GM23338 (cell line): ENCODE measurements around the gene PCSK6.

Source experiments
- EZH2 ChIP-seq: fragments of 200-600 bp; sonication (generic); IDR thresholded peaks from one replicate; pipeline ENCODE4 v1.8.0; 2017; ENCODE audit warnings: antibody characterized with exemption, mild to moderate bottlenecking, low read depth; ENCODE audit not compliant: unreplicated experiment
- JUNB ChIP-seq: IDR thresholded peaks from one replicate; pipeline ENCODE4 v1.6.1; 2016; ENCODE audit warnings: antibody characterized with exemption; ENCODE audit not compliant: unreplicated experiment
- POLR2AphosphoS5 ChIP-seq: IDR thresholded peaks from 2 replicates; pipeline ENCODE4 v1.6.1; 2016; ENCODE audit warnings: antibody characterized with exemption, low read depth
- STAT1 ChIP-seq: IDR thresholded peaks from one replicate; pipeline ENCODE4 v1.6.1; 2016; ENCODE audit warnings: antibody characterized with exemption; ENCODE audit not compliant: unreplicated experiment
- ZNF114 ChIP-seq: fragments of 250-450 bp; sonication (Bioruptor Pico); IDR thresholded peaks from 2 replicates; pipeline ENCODE4 v1.5.0; 2020; ENCODE audit warnings: mild to moderate bottlenecking, moderate library complexity
- TF ChIP-seq, protein P1 (sequence below), 2 experiments: fragments of 200-600 bp in 1 of 2; sonication (generic) in 1 of 2; conservative IDR thresholded peaks; 2 replicates each; pipeline versions ENCODE4 v1.5.1 to v1.6.1; 2016 to 2017; ENCODE audit warnings: antibody characterized with exemption in 2 of 2, low read depth in 2 of 2, mild to moderate bottlenecking in 2 of 2, moderate library complexity in 1 of 2
- TF ChIP-seq, protein P2 (sequence below): fragments of 250-450 bp; sonication (Bioruptor Pico); IDR thresholded peaks from 2 replicates; pipeline ENCODE4 v1.5.0; 2020; ENCODE audit warnings: mild to moderate bottlenecking, moderate library complexity
- TF ChIP-seq, protein P3 (sequence below): IDR thresholded peaks from one replicate; pipeline ENCODE4 v1.6.1; 2018; ENCODE audit warnings: antibody characterized with exemption; ENCODE audit not compliant: unreplicated experiment

DNA sequence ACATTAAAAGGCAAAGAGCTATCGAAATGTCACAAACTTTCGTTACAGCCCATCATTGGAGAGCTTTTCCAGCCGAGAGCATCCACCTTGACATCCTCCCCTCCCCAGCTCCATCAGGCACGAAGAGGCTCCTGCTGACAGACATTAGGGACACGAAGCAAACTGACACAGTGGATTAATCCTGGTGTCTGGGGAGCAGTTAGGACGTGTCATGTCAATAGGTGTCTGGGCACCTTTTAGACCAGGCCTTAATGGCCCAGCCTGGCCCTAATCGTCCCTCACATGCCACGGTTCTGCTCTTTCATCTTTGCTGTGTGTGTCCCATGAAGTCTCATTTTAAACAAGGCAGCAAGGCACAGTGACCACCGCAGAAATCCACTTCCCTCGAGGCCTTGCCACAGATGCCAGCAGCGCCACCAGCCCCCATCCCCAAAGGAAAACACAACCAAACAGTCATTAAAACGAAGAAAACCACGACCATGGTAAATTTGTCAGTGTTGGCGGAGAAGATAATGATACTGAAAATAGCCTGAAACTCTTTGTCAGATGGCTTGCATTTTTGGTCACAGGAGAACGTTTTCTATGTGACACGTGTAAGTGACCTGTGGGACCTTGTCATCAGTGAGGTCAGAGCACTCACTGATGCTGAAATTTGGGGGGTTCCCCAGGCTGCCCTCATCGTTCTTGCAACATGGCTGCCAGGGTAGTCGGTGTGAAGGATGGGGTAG lies 16.3 kb upstream of the PCSK6 start:
- TF ChIP-seq, protein P1, sequence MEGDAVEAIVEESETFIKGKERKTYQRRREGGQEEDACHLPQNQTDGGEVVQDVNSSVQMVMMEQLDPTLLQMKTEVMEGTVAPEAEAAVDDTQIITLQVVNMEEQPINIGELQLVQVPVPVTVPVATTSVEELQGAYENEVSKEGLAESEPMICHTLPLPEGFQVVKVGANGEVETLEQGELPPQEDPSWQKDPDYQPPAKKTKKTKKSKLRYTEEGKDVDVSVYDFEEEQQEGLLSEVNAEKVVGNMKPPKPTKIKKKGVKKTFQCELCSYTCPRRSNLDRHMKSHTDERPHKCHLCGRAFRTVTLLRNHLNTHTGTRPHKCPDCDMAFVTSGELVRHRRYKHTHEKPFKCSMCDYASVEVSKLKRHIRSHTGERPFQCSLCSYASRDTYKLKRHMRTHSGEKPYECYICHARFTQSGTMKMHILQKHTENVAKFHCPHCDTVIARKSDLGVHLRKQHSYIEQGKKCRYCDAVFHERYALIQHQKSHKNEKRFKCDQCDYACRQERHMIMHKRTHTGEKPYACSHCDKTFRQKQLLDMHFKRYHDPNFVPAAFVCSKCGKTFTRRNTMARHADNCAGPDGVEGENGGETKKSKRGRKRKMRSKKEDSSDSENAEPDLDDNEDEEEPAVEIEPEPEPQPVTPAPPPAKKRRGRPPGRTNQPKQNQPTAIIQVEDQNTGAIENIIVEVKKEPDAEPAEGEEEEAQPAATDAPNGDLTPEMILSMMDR (conservative IDR thresholded peaks at IDR 0.05; ENCODE audit: low read depth in 2 of 2) = no peak
- TF ChIP-seq POLR2AphosphoS5 = no peak
- no peak for TF ChIP-seq EZH2
- TF ChIP-seq, protein P2, sequence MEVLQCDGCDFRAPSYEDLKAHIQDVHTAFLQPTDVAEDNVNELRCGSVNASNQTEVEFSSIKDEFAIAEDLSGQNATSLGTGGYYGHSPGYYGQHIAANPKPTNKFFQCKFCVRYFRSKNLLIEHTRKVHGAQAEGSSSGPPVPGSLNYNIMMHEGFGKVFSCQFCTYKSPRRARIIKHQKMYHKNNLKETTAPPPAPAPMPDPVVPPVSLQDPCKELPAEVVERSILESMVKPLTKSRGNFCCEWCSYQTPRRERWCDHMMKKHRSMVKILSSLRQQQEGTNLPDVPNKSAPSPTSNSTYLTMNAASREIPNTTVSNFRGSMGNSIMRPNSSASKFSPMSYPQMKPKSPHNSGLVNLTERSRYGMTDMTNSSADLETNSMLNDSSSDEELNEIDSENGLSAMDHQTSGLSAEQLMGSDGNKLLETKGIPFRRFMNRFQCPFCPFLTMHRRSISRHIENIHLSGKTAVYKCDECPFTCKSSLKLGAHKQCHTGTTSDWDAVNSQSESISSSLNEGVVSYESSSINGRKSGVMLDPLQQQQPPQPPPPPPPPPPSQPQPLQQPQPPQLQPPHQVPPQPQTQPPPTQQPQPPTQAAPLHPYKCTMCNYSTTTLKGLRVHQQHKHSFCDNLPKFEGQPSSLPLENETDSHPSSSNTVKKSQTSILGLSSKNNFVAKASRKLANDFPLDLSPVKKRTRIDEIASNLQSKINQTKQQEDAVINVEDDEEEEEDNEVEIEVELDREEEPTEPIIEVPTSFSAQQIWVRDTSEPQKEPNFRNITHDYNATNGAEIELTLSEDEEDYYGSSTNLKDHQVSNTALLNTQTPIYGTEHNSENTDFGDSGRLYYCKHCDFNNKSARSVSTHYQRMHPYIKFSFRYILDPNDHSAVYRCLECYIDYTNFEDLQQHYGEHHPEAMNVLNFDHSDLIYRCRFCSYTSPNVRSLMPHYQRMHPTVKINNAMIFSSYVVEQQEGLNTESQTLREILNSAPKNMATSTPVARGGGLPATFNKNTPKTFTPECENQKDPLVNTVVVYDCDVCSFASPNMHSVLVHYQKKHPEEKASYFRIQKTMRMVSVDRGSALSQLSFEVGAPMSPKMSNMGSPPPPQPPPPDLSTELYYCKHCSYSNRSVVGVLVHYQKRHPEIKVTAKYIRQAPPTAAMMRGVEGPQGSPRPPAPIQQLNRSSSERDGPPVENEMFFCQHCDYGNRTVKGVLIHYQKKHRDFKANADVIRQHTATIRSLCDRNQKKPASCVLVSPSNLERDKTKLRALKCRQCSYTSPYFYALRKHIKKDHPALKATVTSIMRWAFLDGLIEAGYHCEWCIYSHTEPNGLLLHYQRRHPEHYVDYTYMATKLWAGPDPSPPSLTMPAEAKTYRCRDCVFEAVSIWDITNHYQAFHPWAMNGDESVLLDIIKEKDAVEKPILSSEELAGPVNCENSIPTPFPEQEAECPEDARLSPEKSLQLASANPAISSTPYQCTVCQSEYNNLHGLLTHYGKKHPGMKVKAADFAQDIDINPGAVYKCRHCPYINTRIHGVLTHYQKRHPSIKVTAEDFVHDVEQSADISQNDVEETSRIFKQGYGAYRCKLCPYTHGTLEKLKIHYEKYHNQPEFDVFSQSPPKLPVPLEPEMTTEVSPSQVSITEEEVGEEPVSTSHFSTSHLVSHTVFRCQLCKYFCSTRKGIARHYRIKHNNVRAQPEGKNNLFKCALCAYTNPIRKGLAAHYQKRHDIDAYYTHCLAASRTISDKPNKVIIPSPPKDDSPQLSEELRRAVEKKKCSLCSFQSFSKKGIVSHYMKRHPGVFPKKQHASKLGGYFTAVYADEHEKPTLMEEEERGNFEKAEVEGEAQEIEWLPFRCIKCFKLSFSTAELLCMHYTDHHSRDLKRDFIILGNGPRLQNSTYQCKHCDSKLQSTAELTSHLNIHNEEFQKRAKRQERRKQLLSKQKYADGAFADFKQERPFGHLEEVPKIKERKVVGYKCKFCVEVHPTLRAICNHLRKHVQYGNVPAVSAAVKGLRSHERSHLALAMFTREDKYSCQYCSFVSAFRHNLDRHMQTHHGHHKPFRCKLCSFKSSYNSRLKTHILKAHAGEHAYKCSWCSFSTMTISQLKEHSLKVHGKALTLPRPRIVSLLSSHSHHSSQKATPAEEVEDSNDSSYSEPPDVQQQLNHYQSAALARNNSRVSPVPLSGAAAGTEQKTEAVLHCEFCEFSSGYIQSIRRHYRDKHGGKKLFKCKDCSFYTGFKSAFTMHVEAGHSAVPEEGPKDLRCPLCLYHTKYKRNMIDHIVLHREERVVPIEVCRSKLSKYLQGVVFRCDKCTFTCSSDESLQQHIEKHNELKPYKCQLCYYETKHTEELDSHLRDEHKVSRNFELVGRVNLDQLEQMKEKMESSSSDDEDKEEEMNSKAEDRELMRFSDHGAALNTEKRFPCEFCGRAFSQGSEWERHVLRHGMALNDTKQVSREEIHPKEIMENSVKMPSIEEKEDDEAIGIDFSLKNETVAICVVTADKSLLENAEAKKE (CRISPR knock-in tag) = no peak
- TF ChIP-seq, protein P3, sequence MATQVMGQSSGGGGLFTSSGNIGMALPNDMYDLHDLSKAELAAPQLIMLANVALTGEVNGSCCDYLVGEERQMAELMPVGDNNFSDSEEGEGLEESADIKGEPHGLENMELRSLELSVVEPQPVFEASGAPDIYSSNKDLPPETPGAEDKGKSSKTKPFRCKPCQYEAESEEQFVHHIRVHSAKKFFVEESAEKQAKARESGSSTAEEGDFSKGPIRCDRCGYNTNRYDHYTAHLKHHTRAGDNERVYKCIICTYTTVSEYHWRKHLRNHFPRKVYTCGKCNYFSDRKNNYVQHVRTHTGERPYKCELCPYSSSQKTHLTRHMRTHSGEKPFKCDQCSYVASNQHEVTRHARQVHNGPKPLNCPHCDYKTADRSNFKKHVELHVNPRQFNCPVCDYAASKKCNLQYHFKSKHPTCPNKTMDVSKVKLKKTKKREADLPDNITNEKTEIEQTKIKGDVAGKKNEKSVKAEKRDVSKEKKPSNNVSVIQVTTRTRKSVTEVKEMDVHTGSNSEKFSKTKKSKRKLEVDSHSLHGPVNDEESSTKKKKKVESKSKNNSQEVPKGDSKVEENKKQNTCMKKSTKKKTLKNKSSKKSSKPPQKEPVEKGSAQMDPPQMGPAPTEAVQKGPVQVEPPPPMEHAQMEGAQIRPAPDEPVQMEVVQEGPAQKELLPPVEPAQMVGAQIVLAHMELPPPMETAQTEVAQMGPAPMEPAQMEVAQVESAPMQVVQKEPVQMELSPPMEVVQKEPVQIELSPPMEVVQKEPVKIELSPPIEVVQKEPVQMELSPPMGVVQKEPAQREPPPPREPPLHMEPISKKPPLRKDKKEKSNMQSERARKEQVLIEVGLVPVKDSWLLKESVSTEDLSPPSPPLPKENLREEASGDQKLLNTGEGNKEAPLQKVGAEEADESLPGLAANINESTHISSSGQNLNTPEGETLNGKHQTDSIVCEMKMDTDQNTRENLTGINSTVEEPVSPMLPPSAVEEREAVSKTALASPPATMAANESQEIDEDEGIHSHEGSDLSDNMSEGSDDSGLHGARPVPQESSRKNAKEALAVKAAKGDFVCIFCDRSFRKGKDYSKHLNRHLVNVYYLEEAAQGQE = no peak
- no peak for TF ChIP-seq ZNF114 (CRISPR knock-in tag)
- TF ChIP-seq JUNB = no peak
- TF ChIP-seq STAT1 = no peak
